BJ (cell line): ENCODE results near the gene KIF27. TPM values are rescaled to one million over a fixed set of nuclear protein-coding genes. Genes with fewer than 3 reads are reported as not detected.

ENCODE experiments used
- CTCF ChIA-PET: fragments of 350-600 bp; formaldehyde crosslinking; extraction: SDS; loops from one replicate; lab custom pipeline; 2021; ENCODE audit warnings: antibody characterized with exemption, inconsistent platforms; lab: Yijun Ruan, JAX
- POLR2A ChIA-PET: fragments of 300-600 bp; sonication (Branson Sonifier 250); formaldehyde crosslinking; extraction: SDS; loops from one replicate; lab custom pipeline; 2021; ENCODE audit warnings: antibody characterized with exemption; lab: Charles Lee
- DNase-seq: peaks from one replicate; pipeline ENCODE4 v3.0.0-alpha.2; 2011; ENCODE audit warnings: low read depth
- H3K27me3 ChIP-seq: 2 replicates; pipeline ENCODE4 v1.6.0; 2011; ENCODE audit warnings: low read length; ENCODE audit not compliant: control insufficient read depth, insufficient read depth
- H3K36me3 ChIP-seq: 2 replicates; pipeline ENCODE4 v1.5.1; 2011; ENCODE audit warnings: low read length; ENCODE audit not compliant: control insufficient read depth, insufficient read depth
- H3K4me3 ChIP-seq: 2 replicates; pipeline ENCODE4 v1.5.1; 2011; ENCODE audit warnings: low read depth, mild to moderate bottlenecking, control low read depth, low read length
- CTCF ChIP-seq: IDR thresholded peaks from 2 replicates; pipeline ENCODE4 v1.5.1; 2011; ENCODE audit warnings: low read depth, mild to moderate bottlenecking, control low read depth, inconsistent platforms, low read length, moderate library complexity; ENCODE audit not compliant: insufficient read depth
- polyA minus RNA-seq: library from RNA; depleted of rRNA, polyadenylated mRNA; stranded (reverse); fragments of >200 nt; gene quantifications from 2 replicates; pipeline ENCODE4 v1.2.3, GENCODE V29; 2011; rRNA and poly(A)+ RNA removed
- polyA plus RNA-seq: library from polyadenylated mRNA; depleted of rRNA; stranded (reverse); fragments of >200 nt; gene quantifications from 2 replicates; pipeline ENCODE4 v1.2.3, GENCODE V29; 2011; rRNA removed

Gene KIF27
- polyA plus RNA-seq (0.54 and 1.5 TPM in 2 replicates), polyA minus RNA-seq (0.77 and 1.6 TPM in 2 replicates)

- CTCF ChIA-PET: interaction anchor here (0.6 to 3.0 kb wide), 12 partner anchors 10 to 464 kb away, joined by 3 to 13 read pairs (median 3); no protein-coding TSS in a partner anchor
- peak; percentile 83 for DNase-seq
- H3K36me3 ChIP-seq: no peaks in the 10 kb centered on the region
- peak; percentile 40; the same call in 1 of the 2 replicates for TF ChIP-seq CTCF
- peak within 1 kb of the TSS; percentile 73 for H3K4me3 ChIP-seq
- H3K27me3 ChIP-seq: no peaks in the 10 kb centered on the region
- POLR2A ChIA-PET: interaction anchor here (0.7 to 1.2 kb wide), 2 partner anchors 36 to 56 kb away, joined by 5 to 7 read pairs; no protein-coding TSS in a partner anchor
Measured at GRCh38 chr9:83920927-83921707, at the start of gene KIF27. KIF27 (minus strand) TSS chr9:83921432; CDS start chr9:83915591, 5,841 bp downstream.

- H3K36me3 ChIP-seq: peaks cover 22% of the 10 kb centered on the region
- TF ChIP-seq CTCF: no peak
- ChIA-PET CTCF (no interaction called here), POLR2A (no interaction called here)
- no peak overlapping the region for H3K4me3 ChIP-seq
- H3K27me3 ChIP-seq: no peaks in the 10 kb centered on the region
- no peak for DNase-seq
Measured at GRCh38 chr9:83969602-83970001, 48.4 kb upstream of the KIF27 start.

- H3K4me3 ChIP-seq: no peak overlapping the region
- CTCF ChIA-PET: interaction anchor here (1.6 kb wide), 1 partner anchor 294 kb away, joined by 6 read pairs; no protein-coding TSS in a partner anchor
- no peak for TF ChIP-seq CTCF
- POLR2A ChIA-PET: interaction anchor here (0.6 kb wide), 1 partner anchor 223 kb away, joined by 4 read pairs; no protein-coding TSS in a partner anchor
- no peak for DNase-seq
- peaks cover 15% of the 10 kb centered on the region for H3K36me3 ChIP-seq
- no peaks in the 10 kb centered on the region for H3K27me3 ChIP-seq
Measured at GRCh38 chr9:83967073-83967472, 45.8 kb upstream of the KIF27 start.

- CTCF ChIA-PET: interaction anchor here (1.7 kb wide), 1 partner anchor 295 kb away, joined by 9 read pairs; no protein-coding TSS in a partner anchor
- H3K4me3 ChIP-seq: no peak overlapping the region
Measured at GRCh38 chr9:83966209-83966582, 45.0 kb upstream of the KIF27 start.

More at GRCh38 chr9:83966209-83966582, 45.0 kb upstream of the KIF27 start:
- no peak for DNase-seq
- Histone ChIP-seq H3K27me3 (no peaks in the 10 kb centered on the region), H3K36me3 (peaks cover 11% of the 10 kb centered on the region)
- no peak for TF ChIP-seq CTCF
- POLR2A ChIA-PET: interaction anchor here (0.6 kb wide), 1 partner anchor 224 kb away, joined by 4 read pairs; no protein-coding TSS in a partner anchor
